Measurements from ENCODE around the gene AGRN. TPM values are rescaled to one million over a fixed set of nuclear protein-coding genes. Genes with fewer than 3 reads are reported as not detected.

Gene AGRN
- polyA plus RNA-seq, 5 donors: 95.1 to 196 (median 121) TPM

DNA sequence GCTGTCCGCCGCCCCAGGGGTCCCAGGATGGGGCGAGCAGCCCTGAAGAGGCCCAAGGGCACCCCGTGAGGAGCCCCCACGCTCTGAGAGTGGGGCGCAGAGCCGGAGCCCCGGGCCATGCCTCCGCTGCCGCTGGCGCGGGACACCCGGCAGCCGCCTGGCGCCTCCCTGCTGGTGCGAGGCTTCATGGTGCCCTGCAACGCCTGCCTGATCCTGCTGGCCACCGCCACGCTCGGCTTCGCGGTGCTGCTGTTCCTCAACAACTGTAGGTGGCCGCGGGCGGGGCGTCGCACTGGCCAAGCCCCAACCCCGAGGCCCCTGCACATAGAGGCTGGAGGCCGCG, 14.5 kb downstream of the AGRN start:
- no peak for DNase-seq

GRCh38 chr1:1035291-1035943, 15.5 kb downstream of the AGRN start:
- no peak for DNase-seq

DNA sequence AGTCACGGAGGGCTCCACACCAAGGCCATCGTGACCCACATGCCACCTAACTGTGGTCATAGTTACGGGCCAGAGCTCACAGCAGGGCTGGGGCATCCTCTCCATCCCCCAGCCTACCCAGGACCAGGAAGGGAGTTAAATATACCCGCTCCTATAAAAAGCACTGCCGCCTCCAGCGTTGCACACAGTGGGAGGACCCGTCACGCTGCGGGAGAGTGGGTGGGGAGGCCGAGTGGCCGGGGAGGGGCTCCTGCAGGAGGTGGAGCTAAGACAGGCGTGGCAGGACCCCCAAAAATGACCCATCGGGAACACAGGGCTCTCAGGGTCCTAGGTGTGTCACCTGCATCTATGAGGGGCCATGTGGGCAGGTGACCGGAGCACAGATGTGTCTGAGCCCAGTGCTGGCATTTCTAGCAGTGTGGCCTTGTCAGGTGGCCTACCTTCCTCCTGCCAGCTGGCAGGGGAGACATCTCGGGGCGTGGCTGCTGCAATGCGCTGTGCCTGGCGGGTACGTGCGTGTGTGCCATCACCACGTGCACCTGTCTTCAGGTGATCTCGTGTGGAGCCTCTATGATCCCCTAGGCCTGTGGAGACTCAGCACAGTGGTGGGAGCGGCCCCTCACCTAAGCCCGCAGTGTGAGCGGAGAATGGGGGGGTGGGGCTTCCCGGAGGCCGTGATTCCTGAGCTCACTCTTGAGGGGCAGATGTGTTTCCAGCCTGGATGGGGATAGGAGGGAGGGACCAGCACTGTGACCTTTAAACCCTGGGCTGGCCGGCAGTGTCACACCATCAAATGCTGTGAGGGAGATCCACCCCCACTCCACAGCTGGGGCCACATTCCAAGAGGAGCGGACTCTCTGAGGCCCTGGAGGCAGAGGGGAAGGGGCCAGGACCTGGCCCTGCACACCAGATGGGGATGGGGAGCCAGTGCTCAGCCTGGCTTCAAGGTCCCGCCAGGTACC, 17.7 kb downstream of the AGRN start:
- DNase-seq: no peak

DNA sequence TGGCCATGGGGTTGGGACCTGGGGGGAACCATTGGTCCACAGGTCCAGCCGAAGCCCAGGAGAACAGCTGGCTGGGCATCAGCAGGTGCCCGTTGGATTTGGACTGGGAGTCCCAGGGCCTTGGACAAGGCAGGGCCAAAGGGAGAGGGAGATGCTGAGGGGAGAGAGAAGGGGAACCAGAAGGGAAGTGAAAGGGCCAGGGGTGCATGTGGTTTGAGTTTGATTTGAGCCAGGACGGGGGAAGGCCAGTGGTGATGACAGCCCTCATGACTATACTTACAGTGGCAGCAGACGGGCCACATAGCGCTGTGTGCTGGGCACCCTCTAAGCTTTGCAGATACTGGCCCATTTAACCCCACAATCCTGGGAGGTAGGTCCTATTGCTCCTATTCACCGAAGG, 18.8 kb downstream of the AGRN start:
- DNase-seq: no peak

DNA sequence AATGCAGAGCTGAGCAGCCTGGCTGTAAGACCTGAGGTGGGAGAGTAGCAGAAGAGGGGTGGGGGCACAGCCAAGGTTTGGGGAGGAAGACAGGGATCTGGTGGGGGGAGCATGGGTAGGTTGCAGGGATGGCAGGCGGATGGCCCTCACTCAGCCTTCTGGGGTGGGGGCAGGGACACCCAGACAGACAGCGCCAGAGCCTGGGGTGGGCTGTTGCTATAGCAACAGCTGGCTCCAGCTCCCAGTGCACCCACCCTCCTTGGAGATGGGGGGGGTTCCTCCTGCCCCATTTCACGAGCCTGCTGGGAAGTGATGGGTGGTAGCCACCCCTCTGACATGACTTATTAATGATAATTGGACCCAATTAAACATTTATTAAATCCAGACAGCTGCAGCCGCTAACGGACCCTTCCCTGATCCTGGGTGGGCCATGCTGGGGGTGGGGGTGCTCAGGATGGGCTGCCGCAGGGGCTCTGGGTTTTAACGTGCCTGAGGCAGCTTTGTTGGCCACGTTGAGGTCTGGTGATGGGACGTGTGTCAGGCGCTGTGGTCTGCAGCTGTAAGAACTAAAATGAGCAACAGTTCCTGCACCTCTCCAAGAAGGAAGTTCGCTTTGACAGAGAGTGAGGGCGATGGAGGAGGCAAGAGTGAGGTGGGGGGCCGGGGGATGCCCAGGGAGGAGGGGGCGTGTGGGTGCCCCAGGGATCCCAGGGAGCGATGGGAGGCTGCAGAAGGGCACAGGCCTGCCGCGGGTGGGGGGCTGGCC, 19.4 kb downstream of the AGRN start:
- no peak for DNase-seq

DNA sequence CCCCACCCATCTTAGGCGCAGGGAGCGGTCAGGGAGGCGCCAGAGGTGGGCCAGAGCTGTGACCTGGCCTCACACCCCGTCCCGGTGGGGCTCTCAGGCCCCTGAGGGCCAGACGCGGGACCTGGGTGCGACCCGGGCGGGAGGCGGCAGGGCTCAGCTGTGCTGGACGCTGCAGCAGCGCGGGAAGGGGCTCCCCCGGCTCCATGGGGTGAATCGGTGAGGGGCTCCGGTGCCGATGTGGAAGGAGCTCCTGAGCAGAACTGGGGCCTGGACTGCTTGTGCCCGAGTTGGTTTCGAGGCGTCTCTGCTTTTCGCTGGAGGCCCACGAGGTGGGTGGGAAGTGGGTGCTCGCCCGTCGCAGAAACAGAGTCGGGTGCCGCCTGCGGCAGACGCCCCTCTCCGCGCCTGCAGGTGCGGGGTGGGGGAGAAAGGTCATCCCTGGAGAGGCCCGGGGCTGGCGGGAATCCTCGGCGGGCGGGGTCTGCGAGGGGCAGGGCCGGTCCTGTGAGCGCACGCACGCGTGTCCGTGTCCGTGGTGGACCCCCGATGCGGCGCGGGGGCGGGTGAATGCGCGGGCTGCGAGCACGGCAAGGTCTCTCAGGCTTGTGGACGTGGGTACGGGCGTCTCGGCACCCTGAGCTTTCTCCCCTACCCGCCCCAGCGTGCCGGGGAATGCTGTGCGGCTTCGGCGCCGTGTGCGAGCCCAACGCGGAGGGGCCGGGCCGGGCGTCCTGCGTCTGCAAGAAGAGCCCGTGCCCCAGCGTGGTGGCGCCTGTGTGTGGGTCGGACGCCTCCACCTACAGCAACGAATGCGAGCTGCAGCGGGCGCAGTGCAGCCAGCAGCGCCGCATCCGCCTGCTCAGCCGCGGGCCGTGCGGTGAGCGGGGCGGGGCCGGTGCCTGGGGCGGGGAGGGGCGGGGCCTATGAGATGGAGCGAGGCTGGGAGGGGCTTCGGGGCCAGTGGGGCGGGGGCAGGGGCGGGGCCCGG, 20.4 kb downstream of the AGRN start:
- peak; percentile 42 to 61 for DNase-seq

- no peak for DNase-seq
Observed at GRCh38 chr1:1041092-1041523, 21.2 kb downstream of the AGRN start.

DNA sequence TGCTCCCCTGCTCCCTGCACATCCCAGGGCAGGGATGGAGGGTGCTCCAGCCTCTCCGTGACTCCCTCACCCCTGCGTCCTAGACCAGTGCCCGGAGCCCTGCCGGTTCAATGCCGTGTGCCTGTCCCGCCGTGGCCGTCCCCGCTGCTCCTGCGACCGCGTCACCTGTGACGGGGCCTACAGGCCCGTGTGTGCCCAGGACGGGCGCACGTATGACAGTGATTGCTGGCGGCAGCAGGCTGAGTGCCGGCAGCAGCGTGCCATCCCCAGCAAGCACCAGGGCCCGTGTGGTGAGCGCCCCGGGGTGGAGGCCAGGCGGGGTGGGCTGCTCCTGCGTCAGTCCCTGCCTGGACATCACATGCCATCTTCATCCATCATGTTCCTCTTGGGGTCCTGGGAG, 22.0 kb downstream of the AGRN start:
- DNase-seq: no peak

GRCh38 chr1:1042835-1043234, 22.9 kb downstream of the AGRN start:
- DNase-seq: no peak

GRCh38 chr1:1043411-1043810, 23.5 kb downstream of the AGRN start:
- DNase-seq: no peak

- DNase-seq: no peak
Observed at GRCh38 chr1:1043921-1044320, 24.0 kb downstream of the AGRN start.

GRCh38 chr1:1044455-1045078, 24.6 kb downstream of the AGRN start:
- no peak for DNase-seq

DNA sequence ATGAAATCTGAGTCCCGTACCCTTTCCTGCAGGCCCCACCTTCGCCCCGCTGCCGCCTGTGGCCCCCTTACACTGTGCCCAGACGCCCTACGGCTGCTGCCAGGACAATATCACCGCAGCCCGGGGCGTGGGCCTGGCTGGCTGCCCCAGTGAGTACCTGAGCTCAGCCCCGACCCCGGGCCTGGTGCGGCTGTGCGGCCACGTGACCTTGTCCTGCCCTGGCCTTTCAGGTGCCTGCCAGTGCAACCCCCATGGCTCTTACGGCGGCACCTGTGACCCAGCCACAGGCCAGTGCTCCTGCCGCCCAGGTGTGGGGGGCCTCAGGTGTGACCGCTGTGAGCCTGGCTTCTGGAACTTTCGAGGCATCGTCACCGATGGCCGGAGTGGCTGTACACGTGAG, 25.2 kb downstream of the AGRN start:
- DNase-seq: no peak

GRCh38 chr1:1046243-1046642, 26.3 kb downstream of the AGRN start:
- DNase-seq: no peak

DNA sequence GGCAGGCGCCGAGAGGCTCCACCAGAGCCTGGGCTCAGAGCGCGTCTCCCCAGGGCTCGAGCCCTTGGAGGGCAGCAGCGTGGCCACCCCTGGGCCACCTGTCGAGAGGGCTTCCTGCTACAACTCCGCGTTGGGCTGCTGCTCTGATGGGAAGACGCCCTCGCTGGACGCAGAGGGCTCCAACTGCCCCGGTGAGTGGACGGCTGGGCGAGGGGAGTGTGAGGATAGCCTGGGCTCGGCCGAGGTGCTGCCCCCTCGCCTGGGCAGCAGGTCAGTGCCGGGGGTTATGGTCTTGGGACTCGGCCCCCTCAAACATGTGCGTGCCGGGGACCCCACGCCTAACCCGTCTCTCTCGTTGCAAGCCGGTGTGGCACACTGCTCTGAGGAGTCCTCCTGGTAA, 26.8 kb downstream of the AGRN start:
- DNase-seq: no peak

GRCh38 chr1:1047407-1047806, 27.5 kb downstream of the AGRN start:
- no peak for DNase-seq

DNA sequence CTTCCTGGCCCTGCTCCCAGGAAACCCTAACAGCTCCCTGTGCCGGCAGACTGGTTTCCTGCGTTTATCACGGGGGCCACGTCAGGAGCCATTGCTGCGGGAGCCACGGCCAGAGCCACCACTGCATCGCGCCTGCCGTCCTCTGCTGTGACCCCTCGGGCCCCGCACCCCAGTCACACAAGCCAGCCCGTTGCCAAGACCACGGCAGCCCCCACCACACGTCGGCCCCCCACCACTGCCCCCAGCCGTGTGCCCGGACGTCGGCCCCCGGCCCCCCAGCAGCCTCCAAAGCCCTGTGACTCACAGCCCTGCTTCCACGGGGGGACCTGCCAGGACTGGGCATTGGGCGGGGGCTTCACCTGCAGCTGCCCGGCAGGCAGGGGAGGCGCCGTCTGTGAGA, 28.0 kb downstream of the AGRN start:
- no peak for DNase-seq

DNA sequence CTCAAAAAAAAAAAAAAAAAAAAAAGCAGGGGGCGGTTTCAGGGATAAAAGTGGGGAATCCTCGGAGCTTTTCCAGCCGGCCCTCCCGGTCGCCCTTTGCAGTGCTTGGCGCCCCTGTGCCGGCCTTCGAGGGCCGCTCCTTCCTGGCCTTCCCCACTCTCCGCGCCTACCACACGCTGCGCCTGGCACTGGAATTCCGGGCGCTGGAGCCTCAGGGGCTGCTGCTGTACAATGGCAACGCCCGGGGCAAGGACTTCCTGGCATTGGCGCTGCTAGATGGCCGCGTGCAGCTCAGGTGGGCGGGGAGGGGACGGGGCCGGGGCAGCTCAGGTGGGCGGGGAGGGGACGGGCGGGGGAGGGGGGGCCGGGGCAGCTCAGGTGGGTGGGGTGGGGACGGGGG, 28.8 kb downstream of the AGRN start:
- no peak for DNase-seq

DNA sequence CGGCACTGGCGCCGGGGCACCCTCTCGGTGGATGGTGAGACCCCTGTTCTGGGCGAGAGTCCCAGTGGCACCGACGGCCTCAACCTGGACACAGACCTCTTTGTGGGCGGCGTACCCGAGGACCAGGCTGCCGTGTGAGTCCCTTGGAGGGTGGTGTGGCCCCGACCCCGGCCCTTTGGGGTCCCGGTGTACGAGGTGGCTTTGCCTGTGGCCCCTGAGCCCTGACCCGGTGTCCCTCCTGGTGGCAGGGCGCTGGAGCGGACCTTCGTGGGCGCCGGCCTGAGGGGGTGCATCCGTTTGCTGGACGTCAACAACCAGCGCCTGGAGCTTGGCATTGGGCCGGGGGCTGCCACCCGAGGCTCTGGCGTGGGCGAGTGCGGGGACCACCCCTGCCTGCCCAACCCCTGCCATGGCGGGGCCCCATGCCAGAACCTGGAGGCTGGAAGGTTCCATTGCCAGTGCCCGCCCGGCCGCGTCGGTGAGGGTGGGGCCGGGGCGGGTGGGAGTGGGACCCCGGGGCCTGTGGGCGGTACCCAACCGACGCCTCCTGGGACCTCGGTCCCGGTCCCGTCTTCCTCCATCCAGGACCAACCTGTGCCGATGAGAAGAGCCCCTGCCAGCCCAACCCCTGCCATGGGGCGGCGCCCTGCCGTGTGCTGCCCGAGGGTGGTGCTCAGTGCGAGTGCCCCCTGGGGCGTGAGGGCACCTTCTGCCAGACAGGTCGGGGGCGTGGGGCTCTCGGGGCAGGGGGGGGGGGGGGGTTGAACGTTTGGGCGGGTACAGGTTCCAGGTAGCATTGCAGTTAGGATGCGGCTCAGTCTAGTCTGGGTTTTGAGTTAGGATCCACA, 29.6 kb downstream of the AGRN start:
- no peak for DNase-seq

GRCh38 chr1:1050577-1051052, 30.7 kb downstream of the AGRN start:
- no peak for DNase-seq
